ENCODE data around the gene NCAM1.

NCAM1 gene

GRCh38 chr11:113260541-113260940, 299.3 kb downstream of the NCAM1 start:
- no peak for DNase-seq

GRCh38 chr11:113261709-113262475, 300.7 kb downstream of the NCAM1 start:
- no peak for DNase-seq

- no peak for DNase-seq
Observed at GRCh38 chr11:113262594-113262993, 301.4 kb downstream of the NCAM1 start.

GRCh38 chr11:113263458-113264259, 302.4 kb downstream of the NCAM1 start:
- no peak for DNase-seq

- no peak for DNase-seq
Observed at GRCh38 chr11:113265362-113265761, 304.1 kb downstream of the NCAM1 start.

- no peak for DNase-seq
Observed at GRCh38 chr11:113267493-113267892, 306.3 kb downstream of the NCAM1 start.

GRCh38 chr11:113269096-113269495, 307.9 kb downstream of the NCAM1 start:
- no peak for DNase-seq

- DNase-seq, result no peak
Observed at GRCh38 chr11:113269636-113270035, 308.4 kb downstream of the NCAM1 start.

DNA sequence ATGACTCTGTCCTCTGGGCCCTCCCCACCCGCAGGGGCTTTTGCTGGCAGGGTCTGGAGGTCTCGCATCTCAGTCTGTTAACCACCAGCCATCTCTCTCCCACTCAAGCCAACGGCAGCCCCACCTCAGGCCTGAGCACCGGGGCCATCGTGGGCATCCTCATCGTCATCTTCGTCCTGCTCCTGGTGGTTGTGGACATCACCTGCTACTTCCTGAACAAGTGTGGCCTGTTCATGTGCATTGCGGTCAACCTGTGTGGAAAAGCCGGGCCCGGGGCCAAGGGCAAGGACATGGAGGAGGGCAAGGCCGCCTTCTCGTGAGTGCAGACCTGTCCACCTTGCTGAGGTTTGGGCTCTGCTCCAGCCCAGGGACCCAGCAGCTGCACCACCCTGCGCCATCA, 308.9 kb downstream of the NCAM1 start:
- DNase-seq, result no peak

- no peak for DNase-seq
Observed at GRCh38 chr11:113271551-113272245, 310.5 kb downstream of the NCAM1 start.

GRCh38 chr11:113272281-113272680, 311.1 kb downstream of the NCAM1 start:
- DNase-seq, result no peak

- no peak for DNase-seq
Observed at GRCh38 chr11:113272927-113273615, 311.9 kb downstream of the NCAM1 start.

- DNase-seq, result no peak
Observed at GRCh38 chr11:113273720-113274119, 312.5 kb downstream of the NCAM1 start.

- DNase-seq, result no peak
Observed at GRCh38 chr11:113274713-113275582, 313.7 kb downstream of the NCAM1 start.

GRCh38 chr11:113275602-113276001, 314.4 kb downstream of the NCAM1 start:
- no peak for DNase-seq

- DNase-seq, result no peak
Observed at GRCh38 chr11:113276466-113276865, 315.2 kb downstream of the NCAM1 start.

DNA sequence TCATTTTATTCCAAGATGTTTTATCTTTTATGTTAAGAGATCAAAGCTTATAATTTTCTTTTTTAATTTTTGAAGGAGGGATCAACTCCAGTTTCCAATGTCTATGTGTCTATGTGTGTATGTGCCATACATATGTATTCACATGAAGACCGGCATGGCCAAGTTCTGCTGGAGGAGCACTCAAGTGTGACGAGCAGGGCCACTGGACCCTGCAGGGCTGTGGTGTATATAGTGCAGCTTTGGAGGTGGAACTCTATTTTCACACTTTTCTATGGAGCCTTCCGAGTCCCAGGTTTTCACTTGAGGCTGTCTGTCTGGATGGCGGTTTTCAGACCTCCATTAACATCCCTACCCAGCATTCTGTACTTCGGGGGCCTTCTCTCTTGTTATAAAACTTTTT, 316.7 kb downstream of the NCAM1 start:
- no peak for DNase-seq

DNA sequence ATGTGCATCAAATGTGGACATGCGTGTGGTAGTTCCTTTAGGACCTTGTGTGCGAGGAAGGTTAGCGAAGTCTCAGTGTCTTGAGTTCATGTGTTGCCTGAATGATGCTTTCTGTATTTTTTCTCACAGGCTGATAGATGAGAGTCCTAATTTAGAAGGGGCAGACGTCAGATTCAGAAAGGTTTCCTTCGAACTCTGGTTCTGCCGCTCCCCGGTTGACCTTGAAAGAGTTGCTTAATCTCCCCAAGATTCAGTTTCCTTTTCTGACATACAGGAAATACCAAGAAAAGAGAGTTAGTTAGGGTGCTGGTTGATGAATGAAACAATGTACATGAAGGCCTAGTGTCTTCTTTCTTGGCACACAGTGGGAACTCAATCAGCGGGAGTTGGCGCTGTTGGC, 317.3 kb downstream of the NCAM1 start:
- no peak for DNase-seq

- no peak for DNase-seq
Observed at GRCh38 chr11:113278925-113279324, 317.7 kb downstream of the NCAM1 start.

GRCh38 chr11:113279591-113279990, 318.4 kb downstream of the NCAM1 start:
- no peak for DNase-seq

- no peak for DNase-seq
Observed at GRCh38 chr11:113281052-113281725, 320.0 kb downstream of the NCAM1 start.
